Activated CD4-positive, alpha-beta T cell treated with anti-CD3 and anti-CD28 coated beads, Interleukin-2, amount 50 U/mL, for 24 hours (primary cell): ENCODE measurements around the gene NATD1.
"Not testable (repeated sequence)": the region's sequence is repeated elsewhere in the genome, so short reads cannot be mapped to it uniquely, and the experiment has no call there.

Source experiments
- DNase-seq, 2 donors: peaks; one replicate each; pipeline ENCODE4 v3.0.0-alpha.2; 2020; ENCODE audit warnings: low read depth in 1 of 2, low spot score in 1 of 2

NATD1 gene

DNA sequence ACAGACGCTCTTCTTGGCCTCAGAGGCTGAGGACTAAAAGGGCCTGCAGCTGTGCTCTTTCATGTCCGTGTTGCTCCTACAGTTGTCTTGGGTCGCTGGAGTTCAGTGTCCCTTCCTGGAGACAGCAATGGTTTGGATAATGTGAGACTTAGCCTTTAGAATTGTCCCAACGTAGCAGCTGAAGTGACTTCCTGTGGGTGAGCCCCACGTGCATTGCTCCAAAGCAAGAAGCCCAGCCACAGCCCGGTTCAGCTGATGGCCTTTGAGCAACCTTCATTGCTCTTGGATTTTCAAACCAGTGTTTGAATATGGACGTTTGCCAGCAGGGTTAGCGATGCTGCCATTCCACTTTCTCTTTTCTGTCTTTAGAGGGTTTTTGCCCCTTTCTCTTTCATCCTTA, 59.0 kb downstream of the NATD1 start:
- no peak for DNase-seq

DNA sequence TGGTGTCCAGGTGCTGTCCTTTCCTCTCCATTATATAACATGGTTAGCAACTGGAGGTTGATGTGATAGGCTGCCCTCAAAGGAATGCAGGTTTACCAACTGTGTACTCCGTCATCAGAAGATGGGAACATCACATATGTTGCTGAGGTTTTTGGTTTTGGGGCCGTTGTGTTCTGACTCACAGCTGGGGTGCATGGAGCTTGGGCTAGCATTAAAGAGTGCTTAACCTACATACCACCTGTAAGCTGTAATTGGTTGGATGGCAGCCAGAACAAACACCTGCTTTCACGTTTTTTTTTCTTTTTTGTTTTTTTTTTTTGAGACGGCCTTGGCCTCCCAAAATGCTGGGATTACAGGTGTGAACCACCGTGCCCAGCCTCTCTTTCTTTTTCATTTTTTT, 60.2 kb downstream of the NATD1 start:
- DNase-seq: no peak

DNA sequence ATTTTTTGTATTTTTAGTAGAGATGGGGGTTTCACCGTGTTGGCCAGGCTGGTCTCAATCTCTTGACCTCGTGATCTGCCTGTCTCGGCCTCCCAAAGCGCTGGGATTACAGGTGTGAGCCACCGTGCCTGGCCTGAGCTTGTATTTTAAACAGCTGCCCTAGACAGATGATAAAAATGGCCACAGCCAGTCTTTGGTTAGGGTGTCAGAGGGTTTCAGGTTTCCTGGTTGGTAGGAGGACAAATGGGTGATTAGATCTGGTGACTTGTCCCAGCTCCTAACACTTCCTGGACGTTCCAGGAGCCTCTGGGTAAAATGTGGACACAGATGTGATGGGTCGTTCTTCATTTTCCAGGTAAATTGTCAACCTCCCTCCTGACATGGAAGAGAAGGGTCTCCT, 60.8 kb downstream of the NATD1 start:
- not testable (repeated sequence) for DNase-seq

DNA sequence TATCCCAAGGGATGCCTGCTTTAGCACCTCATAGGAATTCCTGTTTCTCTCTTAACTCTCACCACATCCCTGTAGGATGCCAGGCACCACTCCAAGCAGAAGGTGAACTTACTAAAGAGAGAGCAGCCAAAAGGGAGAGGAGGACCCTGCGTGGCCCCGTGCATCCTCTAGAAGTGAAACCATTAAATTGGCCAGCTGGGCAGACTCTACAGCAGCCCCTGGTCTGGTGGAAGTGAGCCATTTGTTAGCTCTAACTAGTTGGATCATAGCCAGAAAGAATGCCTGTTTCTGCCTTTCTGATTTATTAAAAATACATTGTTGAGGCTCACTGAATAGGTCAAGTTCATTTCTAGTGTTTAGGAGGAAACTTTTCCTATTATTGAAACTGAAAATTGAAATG, 61.5 kb downstream of the NATD1 start:
- DNase-seq: no peak

DNA sequence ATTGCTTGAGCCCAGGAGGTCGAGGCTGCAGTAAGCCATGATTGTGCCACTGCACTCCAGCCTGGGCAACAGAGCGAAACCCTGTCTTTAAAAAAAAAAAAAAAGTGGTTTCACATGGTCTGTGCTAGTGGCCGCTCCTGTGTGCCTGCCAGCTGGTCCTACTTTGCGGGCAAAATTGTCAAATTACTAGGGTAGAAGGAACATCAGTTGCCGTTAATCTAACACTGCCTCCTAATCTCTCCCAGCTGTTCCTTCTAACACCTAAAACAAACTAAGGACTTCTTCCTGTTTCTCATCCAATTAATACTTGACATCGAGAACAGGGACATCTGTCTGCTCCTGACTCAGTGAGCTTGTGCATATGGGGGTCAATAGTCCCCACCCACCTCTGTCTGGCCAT, 63.1 kb downstream of the NATD1 start:
- no peak for DNase-seq

DNA sequence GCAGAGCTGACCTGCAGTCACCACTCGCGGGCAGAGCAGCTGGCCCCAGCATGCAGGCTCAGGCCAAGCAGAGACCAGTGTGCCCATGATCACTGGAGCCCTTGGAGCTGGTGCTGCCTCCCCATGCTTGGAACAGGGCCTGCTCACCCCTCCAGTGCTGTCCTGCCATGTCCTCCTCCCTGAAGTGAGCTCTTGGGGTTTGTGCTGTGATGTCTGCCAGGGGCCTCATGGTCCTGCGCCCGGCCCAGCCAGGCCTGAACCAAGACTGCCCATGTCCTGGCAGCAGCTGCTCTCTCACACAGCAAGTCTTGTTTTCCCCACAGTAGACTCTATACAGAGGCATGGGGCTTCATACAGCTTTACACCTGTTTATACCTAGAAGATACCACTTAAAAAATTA, 63.8 kb downstream of the NATD1 start:
- no peak for DNase-seq
